H1 (cell line): ENCODE results near the gene MAGI2. TPM values are rescaled to one million over a fixed set of nuclear protein-coding genes. Genes with fewer than 3 reads are reported as not detected.

ENCODE experiments used
- CTCF ChIA-PET: fragments of 300-600 bp; sonication (Branson Sonifier 250); formaldehyde crosslinking; loops from one replicate; lab custom pipeline; 2021; ENCODE audit not compliant: partially characterized antibody; lab: Charles Lee
- POLR2A ChIA-PET: fragments of 300-600 bp; sonication (Branson Sonifier 250); formaldehyde crosslinking; loops from one replicate; lab custom pipeline; 2021; ENCODE audit warnings: inconsistent platforms; ENCODE audit not compliant: partially characterized antibody; lab: Charles Lee
- DNase-seq, 2 experiments: peaks; one replicate each; pipeline versions ENCODE4 v3.0.0 to v3.0.0-alpha.2; 2010 to 2022; ENCODE audit warnings: low spot score in 2 of 2, low read depth in 1 of 2, mixed read lengths in 1 of 2
- FAIRE-seq: peaks from 2 replicates; lab custom pipeline; 2011; peaks lifted over from hg19 to GRCh38; lab: Jason Lieb, UNC
- H2AFZ ChIP-seq: 2 replicates; pipeline ENCODE4 v1.8.1; 2012; ENCODE audit warnings: low read length, inconsistent platforms
- H2AK5ac ChIP-seq: 2 replicates; pipeline ENCODE4 v1.6.1; 2013; ENCODE audit warnings: low read depth, low read length
- H2BK120ac ChIP-seq: replicated peaks from 2 replicates; pipeline ENCODE3; 2013; ENCODE audit warnings: low read depth, low read length, inconsistent platforms
- H2BK12ac ChIP-seq: 2 replicates; pipeline ENCODE4 v1.6.1; 2013; ENCODE audit warnings: low read depth, low read length
- H2BK15ac ChIP-seq: 2 replicates; pipeline ENCODE4 v1.6.1; 2013; ENCODE audit warnings: low read length
- H2BK20ac ChIP-seq: 2 replicates; pipeline ENCODE4 v1.6.1; 2013; ENCODE audit warnings: low read length
- H2BK5ac ChIP-seq: 2 replicates; pipeline ENCODE4 v1.6.1; 2013; ENCODE audit warnings: low read depth, low read length
- H3K14ac ChIP-seq: 2 replicates; pipeline ENCODE4 v1.6.1; 2013; ENCODE audit warnings: inconsistent platforms; ENCODE audit not compliant: insufficient read length
- H3K18ac ChIP-seq: 2 replicates; pipeline ENCODE4 v1.6.1; 2013; ENCODE audit warnings: low read length; ENCODE audit errors: extremely low read depth
- H3K23ac ChIP-seq: 2 replicates; pipeline ENCODE4 v1.6.1; 2013; ENCODE audit warnings: inconsistent platforms; ENCODE audit not compliant: insufficient read length
- H3K23me2 ChIP-seq: 2 replicates; pipeline ENCODE4 v1.6.1; 2013; ENCODE audit warnings: low read depth, low read length
- H3K27ac ChIP-seq: 2 replicates; pipeline ENCODE4 v1.6.1; 2011; ENCODE audit warnings: low read depth, low read length, inconsistent platforms
- H3K27me3 ChIP-seq, 4 experiments: replicated peaks in 1 of 4; 1 replicate in 1 of 4; 2 replicates in 3 of 4; pipeline versions ENCODE4 v1.6.1 to v1.8.1; 2011 to 2013; ENCODE audit warnings: low read length in 3 of 4, mild to moderate bottlenecking in 3 of 4, inconsistent platforms in 2 of 4, mixed read lengths in 2 of 4, moderate library complexity in 1 of 4; ENCODE audit not compliant: control insufficient read depth in 3 of 4, insufficient read depth in 3 of 4; ENCODE audit errors: extremely low read depth in 1 of 4
- H3K36me3 ChIP-seq, 4 experiments: 2 replicates each; pipeline versions ENCODE4 v1.6.1 to v1.8.1; 2011 to 2013; ENCODE audit warnings: mild to moderate bottlenecking in 4 of 4, low read length in 3 of 4, moderate library complexity in 2 of 4, control low read depth in 1 of 4, inconsistent platforms in 1 of 4; ENCODE audit not compliant: insufficient read depth in 4 of 4, control insufficient read depth in 2 of 4
- H3K4ac ChIP-seq: replicated peaks from 2 replicates; pipeline ENCODE3; 2013; ENCODE audit warnings: low read length, low read depth, mixed read lengths, inconsistent platforms; ENCODE audit not compliant: insufficient read length
- H3K4me1 ChIP-seq, 4 experiments: replicated peaks in 1 of 4; 1 replicate in 1 of 4; 2 replicates in 3 of 4; pipeline versions ENCODE4 v1.6.1 to v1.8.1; 2011 to 2013; ENCODE audit warnings: low read length in 3 of 4, inconsistent platforms in 2 of 4, mixed read lengths in 1 of 4; ENCODE audit not compliant: insufficient read depth in 4 of 4, control insufficient read depth in 3 of 4
- H3K4me2 ChIP-seq, 2 experiments: 2 replicates each; pipeline versions ENCODE4 v1.6.1 to v1.8.1; 2011 to 2013; ENCODE audit warnings: low read depth in 2 of 2, low read length in 2 of 2, control low read depth in 1 of 2, inconsistent platforms in 1 of 2, mild to moderate bottlenecking in 1 of 2; ENCODE audit not compliant: insufficient read depth in 1 of 2
- H3K4me3 ChIP-seq, 4 experiments: fragments of 200-600, 300-600 bp in 1 of 4; sonication (generic), shearing (Covaris generic), sonication (Bioruptor Twin) in 1 of 4; 2 replicates each; pipeline versions ENCODE4 v1.5.1 to v1.8.1; 2011 to 2016; ENCODE audit warnings: low read length in 4 of 4, low read depth in 3 of 4, control low read depth in 2 of 4, inconsistent platforms in 2 of 4, mild to moderate bottlenecking in 2 of 4, mixed read lengths in 1 of 4, moderate library complexity in 1 of 4; ENCODE audit not compliant: insufficient read depth in 2 of 4; ENCODE audit errors: extremely low read depth in 1 of 4
- H3K56ac ChIP-seq: replicated peaks from 2 replicates; pipeline ENCODE3; 2013; ENCODE audit warnings: low read depth, mild to moderate bottlenecking, mixed read lengths, low read length, inconsistent platforms; ENCODE audit not compliant: insufficient read length
- H3K79me1 ChIP-seq: 2 replicates; pipeline ENCODE4 v1.6.1; 2013; ENCODE audit warnings: low read depth, low read length, control low read depth
- H3K79me2 ChIP-seq, 2 experiments: 2 replicates each; pipeline versions ENCODE4 v1.6.1 to v1.8.1; 2012 to 2013; ENCODE audit warnings: low read length in 2 of 2, mild to moderate bottlenecking in 2 of 2, inconsistent platforms in 1 of 2; ENCODE audit not compliant: insufficient read depth in 2 of 2, control insufficient read depth in 1 of 2
- H3K9ac ChIP-seq, 4 experiments: replicated peaks in 1 of 4; 1 replicate in 1 of 4; 2 replicates in 3 of 4; pipeline versions ENCODE4 v1.6.1 to v1.8.1; 2011 to 2013; ENCODE audit warnings: low read depth in 3 of 4, low read length in 3 of 4, control low read depth in 2 of 4, mild to moderate bottlenecking in 2 of 4, moderate library complexity in 2 of 4, inconsistent platforms in 1 of 4; ENCODE audit errors: extremely low read depth in 1 of 4
- H3K9me3 ChIP-seq, 2 experiments: 2 replicates each; pipeline versions ENCODE4 v1.6.1 to v1.8.1; 2012 to 2013; ENCODE audit warnings: mild to moderate bottlenecking in 2 of 2, moderate library complexity in 2 of 2, control low read depth in 1 of 2, inconsistent platforms in 1 of 2, low read depth in 1 of 2, low read length in 1 of 2, mixed read lengths in 1 of 2; ENCODE audit not compliant: insufficient read depth in 2 of 2
- H4K20me1 ChIP-seq, 2 experiments: replicated peaks in 1 of 2; 2 replicates each; pipeline versions ENCODE3 to v1.8.1; 2011 to 2013; ENCODE audit warnings: inconsistent platforms in 2 of 2, low read length in 2 of 2, mild to moderate bottlenecking in 1 of 2; ENCODE audit not compliant: insufficient read depth in 2 of 2, control insufficient read depth in 1 of 2
- H4K5ac ChIP-seq: 2 replicates; pipeline ENCODE4 v1.6.1; 2013; ENCODE audit warnings: low read length, low read depth, mixed read lengths, inconsistent platforms; ENCODE audit not compliant: insufficient read length
- H4K8ac ChIP-seq: 2 replicates; pipeline ENCODE4 v1.8.0; 2013; ENCODE audit warnings: mild to moderate bottlenecking, moderate library complexity, low read length, inconsistent platforms; ENCODE audit not compliant: insufficient read depth; ENCODE audit errors: extremely low read depth
- H4K91ac ChIP-seq: replicated peaks from 2 replicates; pipeline ENCODE3; 2013; ENCODE audit warnings: low read length, mixed read lengths, inconsistent platforms; ENCODE audit not compliant: insufficient read length
- CBX8 ChIP-seq: fragments of 300-800, 300-1000 bp; sonication (generic); IDR thresholded peaks from 2 replicates; pipeline ENCODE4 v1.7.1; 2016; ENCODE audit warnings: low read depth, low read length, borderline replicate concordance
- RXRA ChIP-seq: IDR thresholded peaks from 2 replicates; pipeline ENCODE4 v1.6.1; 2011; ENCODE audit warnings: low read depth, mild to moderate bottlenecking, low read length, moderate library complexity; ENCODE audit not compliant: insufficient read depth
- SIRT6 ChIP-seq: IDR thresholded peaks from one replicate; pipeline ENCODE4 v1.7.1; 2012; ENCODE audit warnings: low read length, inconsistent platforms
- SP1 ChIP-seq: IDR thresholded peaks from 2 replicates; pipeline ENCODE4 v1.6.1; 2011; ENCODE audit warnings: low read depth, low read length
- TAF1 ChIP-seq: IDR thresholded peaks from 2 replicates; pipeline ENCODE4 v1.6.1; 2011; ENCODE audit warnings: mild to moderate bottlenecking, low read depth, low read length
- TCF12 ChIP-seq: IDR thresholded peaks from 2 replicates; pipeline ENCODE4 v1.6.1; 2011; ENCODE audit warnings: low read depth, mild to moderate bottlenecking, low read length
- TEAD4 ChIP-seq: IDR thresholded peaks from 2 replicates; pipeline ENCODE4 v1.6.1; 2012; ENCODE audit warnings: low read depth, low read length, inconsistent platforms, mixed read lengths
- WGBS, 2 experiments: shearing (Covaris generic) in 1 of 2; methylation state at CpG; one replicate each; pipeline versions ENCODE4 v1.1.6 to v1.1.7; 2013 to 2015; ENCODE audit warnings: low lambda C conversion rate in 2 of 2, mixed read lengths in 2 of 2, inconsistent platforms in 1 of 2, low coverage in 1 of 2, missing lambda C conversion rate in 1 of 2; ENCODE audit not compliant: insufficient replicate concordance in 2 of 2, insufficient coverage in 1 of 2, insufficient read length in 1 of 2; ENCODE audit errors: extremely low coverage in 1 of 2, missing lambda C conversion rate in 1 of 2; 5-methylcytosine and 5-hydroxymethylcytosine counted together
- polyA plus RNA-seq, 7 experiments: library from polyadenylated mRNA; depleted of rRNA in 3 of 7; stranded (reverse) in 5 of 7; unstranded in 2 of 7; fragments of >200 nt in 5 of 7; fragments of 200-250 nt in 2 of 7; gene quantifications; 1 replicate in 5 of 7; 2 replicates in 1 of 7; 4 replicates in 1 of 7; pipeline versions ENCODE4 v1.2.1 to v1.2.3, GENCODE V29; 2011 to 2013; ENCODE audit warnings: missing spikeins in 2 of 7, mixed read lengths in 2 of 7
- total RNA-seq: library from RNA; stranded (reverse); fragmentation: NEBNext Ultra II Directional; extraction: Animal tissue kit (Norgen Biotek cat#: 25700); gene quantifications from 2 replicates; pipeline ENCODE4 v1.2.1, GENCODE V29; 2021
- TF ChIP-seq, protein P1 (sequence below): IDR thresholded peaks from 2 replicates; pipeline ENCODE4 v1.6.1; 2012; ENCODE audit warnings: inconsistent platforms

MAGI2 gene
- total and polyA plus RNA-seq, 2 of the 8 experiments (the other 6 are each of a cell fraction or from before 2014, with no cell fraction given) = 6.0 to 27.3 TPM

GRCh38 chr7:78326189-78326588 lies 1127.3 kb downstream of the MAGI2 start:
- Histone ChIP-seq H3K4me2 (no peak overlapping the region), H2BK20ac (no peak overlapping the region), H4K91ac (no peak overlapping the region), H2AFZ (no peak overlapping the region), H3K79me1 (no peaks in the 10 kb centered on the region), H2BK15ac (no peak overlapping the region), H3K56ac (no peak overlapping the region), H4K5ac (no peak overlapping the region), H4K8ac (no peak overlapping the region), H3K18ac (no peak overlapping the region), H2AK5ac (no peak overlapping the region), H3K9ac (no peak overlapping the region), H2BK120ac (no peak overlapping the region), H3K27me3 (no peaks in the 10 kb centered on the region), H2BK12ac (no peak overlapping the region), H3K4me3 (no peak overlapping the region), H3K27ac (no peak overlapping the region), H3K23me2 (no peaks in the 10 kb centered on the region), H3K14ac (no peak overlapping the region), H3K79me2 (no peaks in the 10 kb centered on the region), H3K9me3 (no peaks in the 10 kb centered on the region; a peak in 1 of 4 replicates), H3K23ac (no peak overlapping the region), H3K4ac (no peak overlapping the region), H3K36me3 (no peaks in the 10 kb centered on the region), H3K4me1 (no peaks in the 10 kb centered on the region), H2BK5ac (no peak overlapping the region), H4K20me1 (no peaks in the 10 kb centered on the region)
- no peak for DNase-seq
- ChIA-PET POLR2A (no interaction called here), CTCF (no interaction called here)
- FAIRE-seq = no peak
- WGBS, 2 experiments = 95% methylated on average over 2 of the region's 2 CpGs; no CpG with 5 or more reads in 1 of the 2 experiments
- TF ChIP-seq CBX8 (no peak), RXRA (no peak), SIRT6 (no peak), TEAD4 (no peak), SP1 (no peak), TAF1 (no peak), TCF12 (no peak)
- TF ChIP-seq, protein P1, sequence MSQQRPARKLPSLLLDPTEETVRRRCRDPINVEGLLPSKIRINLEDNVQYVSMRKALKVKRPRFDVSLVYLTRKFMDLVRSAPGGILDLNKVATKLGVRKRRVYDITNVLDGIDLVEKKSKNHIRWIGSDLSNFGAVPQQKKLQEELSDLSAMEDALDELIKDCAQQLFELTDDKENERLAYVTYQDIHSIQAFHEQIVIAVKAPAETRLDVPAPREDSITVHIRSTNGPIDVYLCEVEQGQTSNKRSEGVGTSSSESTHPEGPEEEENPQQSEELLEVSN = no peak
